ENCODE data around the gene MSLN. TPM values are rescaled to one million over a fixed set of nuclear protein-coding genes. Genes with fewer than 3 reads are reported as not detected.

The MSLN gene
- total RNA-seq, 2 donors from 2014 or later, result 2.1 TPM; not detected in 1

- H3K27ac ChIP-seq, result no peak overlapping the region
- no peak overlapping the region for H3K4me3 ChIP-seq
- 86% methylated on average over 17 of the region's 19 CpGs; no CpG with 5 or more reads in 1 of the 2 donors for WGBS, 2 donors
- intact Hi-C loops (cut with DNase I), result no loop called here
- no peaks in the 10 kb centered on the region for H3K9me3 ChIP-seq
- DNase-seq (no peak), ATAC-seq (no peak)
- peaks cover 27% of the 10 kb centered on the region for H3K4me1 ChIP-seq
- H3K27me3 ChIP-seq, result peaks cover 0 to 10% of the 10 kb centered on the region in 2 donors
- no peaks in the 10 kb centered on the region for H3K36me3 ChIP-seq (replicated peaks in 1 of 2; ENCODE audit: insufficient read depth in 1 of 2, low read depth in 2 of 2)
- TF ChIP-seq CTCF (IDR thresholded peaks at IDR 0.05) (no peak), POLR2A (IDR thresholded peaks at IDR 0.05) (no peak)
Measured at GRCh38 chr16:784431-784830, 23.9 kb downstream of the MSLN start.

GRCh38 chr16:785563-786535 lies 25.3 kb downstream of the MSLN start:
- 62 to 64% methylated on average over 14 to 53 of the region's 58 CpGs for WGBS, 2 donors
- Histone ChIP-seq H3K4me3 (no peak overlapping the region), H3K27me3 (peaks cover 0 to 10% of the 10 kb centered on the region in 2 donors), H3K27ac (no peak overlapping the region), H3K9me3 (no peaks in the 10 kb centered on the region), H3K4me1 (peaks cover 28% of the 10 kb centered on the region), H3K36me3 (replicated peaks in 1 of 2; ENCODE audit: insufficient read depth in 1 of 2, low read depth in 2 of 2) (no peaks in the 10 kb centered on the region)
- TF ChIP-seq POLR2A (IDR thresholded peaks at IDR 0.05), result no peak
- peak; percentile 48 to 66 (median 55) for TF ChIP-seq CTCF (IDR thresholded peaks at IDR 0.05)
- ATAC-seq (no peak), DNase-seq (peak; percentile 62 to 77 (median 67))
- intact Hi-C loops (cut with DNase I), result no loop called here

- H3K27me3 ChIP-seq, result peaks cover 0 to 10% of the 10 kb centered on the region in 2 donors
- no peaks in the 10 kb centered on the region for H3K9me3 ChIP-seq
- H3K36me3 ChIP-seq (replicated peaks in 1 of 2; ENCODE audit: insufficient read depth in 1 of 2, low read depth in 2 of 2), result no peaks in the 10 kb centered on the region
- 0 to 18% methylated on average over 8 to 43 of the region's 47 CpGs for WGBS, 2 donors
- ATAC-seq (no peak), DNase-seq (no peak)
- H3K4me1 ChIP-seq, result peaks cover 28% of the 10 kb centered on the region
- H3K27ac ChIP-seq, result peak overlapping the region in 3 of 4 donors; percentile 59 to 76 (median 73)
- no peak for TF ChIP-seq POLR2A (IDR thresholded peaks at IDR 0.05)
- no peak for TF ChIP-seq CTCF (IDR thresholded peaks at IDR 0.05)
- intact Hi-C loops (cut with DNase I), result no loop called here
- H3K4me3 ChIP-seq, result peak overlapping the region; percentile 81 to 92
Measured at GRCh38 chr16:787321-787966, 26.9 kb downstream of the MSLN start.

GRCh38 chr16:787978-788398 lies 27.5 kb downstream of the MSLN start, which contains the start of gene RPUSD1:
Gene RPUSD1 (minus strand): TSS chr16:788381. CDS start chr16:787737, 644 bp downstream.
- intact Hi-C loops (cut with DNase I), result no loop called here
- ATAC-seq, result peak; percentile 12
- Histone ChIP-seq H3K4me3 (peak within 1 kb of the TSS; percentile 81 to 92), H3K36me3 (replicated peaks in 1 of 2; ENCODE audit: insufficient read depth in 1 of 2, low read depth in 2 of 2) (no peaks in the 10 kb centered on the region), H3K4me1 (peaks cover 28% of the 10 kb centered on the region), H3K27ac (peak within 1 kb of the TSS in 3 of 4 donors; percentile 59 to 76 (median 73)), H3K27me3 (peaks cover 0 to 6% of the 10 kb centered on the region in 2 donors), H3K9me3 (no peaks in the 10 kb centered on the region)
- DNase-seq, result peak in 1 of 4 donors; percentile 30
- WGBS, 2 donors, result 0% methylated on average over 39 of the region's 45 CpGs; no CpG with 5 or more reads in 1 of the 2 donors
- TF ChIP-seq CTCF (IDR thresholded peaks at IDR 0.05) (peak in 2 of 7 experiments; percentile 4 to 13), POLR2A (IDR thresholded peaks at IDR 0.05) (no peak)
